GM19099 (cell line): ENCODE data around the gene ABLIM3.

Experiments
- POLR2A ChIP-seq: IDR thresholded peaks from 3 replicates; pipeline ENCODE4 v1.6.1; 2011; ENCODE audit warnings: low read depth; ENCODE audit not compliant: insufficient read length; ENCODE audit errors: extremely low read depth

The ABLIM3 gene

GRCh38 chr5:149195337-149195887 is 54.1 kb downstream of the ABLIM3 start:
- TF ChIP-seq POLR2A = no peak

DNA sequence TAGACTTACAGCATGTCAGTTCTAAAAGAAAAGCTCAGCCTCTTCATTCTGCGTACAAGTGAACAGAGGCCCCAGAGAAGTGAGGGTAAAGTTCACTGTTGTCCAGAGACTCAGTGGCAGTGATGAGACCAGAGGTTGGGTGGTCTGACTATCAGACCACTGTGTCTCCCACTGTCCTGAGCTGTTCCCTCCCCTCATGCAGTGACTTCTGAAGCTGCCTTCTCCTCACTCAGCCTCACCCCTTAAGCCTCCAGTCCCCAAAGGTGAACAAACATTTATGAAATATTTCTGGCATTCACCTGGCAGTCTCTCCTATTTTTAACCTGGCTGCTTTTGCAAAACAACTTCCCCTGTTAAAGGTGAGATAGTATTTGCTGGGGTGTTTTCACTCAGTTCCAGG is 54.7 kb downstream of the ABLIM3 start:
- no peak for TF ChIP-seq POLR2A

- no peak for TF ChIP-seq POLR2A
These were observed 56.9 kb downstream of the ABLIM3 start for GRCh38 chr5:149198148-149198547.

DNA sequence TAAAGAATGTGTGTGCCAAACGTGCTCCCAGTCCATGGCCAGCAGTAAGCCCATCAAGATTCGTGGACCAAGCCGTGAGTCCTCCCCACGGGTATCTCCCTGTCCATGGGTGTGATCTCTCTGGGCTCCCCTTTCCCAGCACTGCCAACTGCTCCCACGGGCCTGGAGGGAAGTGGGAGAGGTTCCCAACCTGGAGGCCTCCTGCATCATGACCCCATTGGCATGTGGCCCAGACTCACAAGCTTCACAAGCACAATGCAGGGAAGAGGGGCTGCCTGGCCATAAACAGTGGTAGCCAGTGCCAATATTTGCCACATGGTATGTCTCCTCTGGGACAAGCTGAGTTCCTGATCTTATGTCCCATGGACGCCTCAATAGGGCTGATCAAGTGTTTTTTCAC is 59.1 kb downstream of the ABLIM3 start:
- TF ChIP-seq POLR2A = no peak

- no peak for TF ChIP-seq POLR2A
These were observed 59.9 kb downstream of the ABLIM3 start for GRCh38 chr5:149201121-149201637.

- TF ChIP-seq POLR2A = no peak
These were observed 61.7 kb downstream of the ABLIM3 start for GRCh38 chr5:149202910-149203451.

DNA sequence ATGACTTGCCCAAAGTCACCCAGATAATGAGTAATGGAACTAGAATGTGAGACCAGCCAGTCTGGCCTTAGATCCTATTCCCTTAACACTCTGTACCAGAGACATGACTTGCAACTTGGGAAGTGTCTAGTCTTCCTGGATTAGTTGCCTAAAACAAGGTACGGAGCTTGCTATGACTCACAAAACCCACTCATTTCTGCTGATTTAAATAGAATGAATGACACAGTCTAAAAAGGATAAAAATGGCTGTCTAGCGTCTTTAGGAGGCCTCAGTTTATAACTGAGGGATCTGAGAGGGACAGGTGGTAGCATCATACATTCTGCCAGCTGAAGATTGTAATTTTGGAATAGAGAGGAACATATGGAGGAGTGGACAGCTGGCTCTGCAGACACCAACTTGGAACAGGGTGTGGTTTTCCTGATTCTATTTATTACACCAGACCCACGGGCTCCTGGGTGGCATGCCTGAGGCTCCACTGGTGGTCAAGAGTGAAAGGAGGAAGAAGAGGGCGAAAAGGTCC is 62.7 kb downstream of the ABLIM3 start:
- TF ChIP-seq POLR2A = no peak

- TF ChIP-seq POLR2A = no peak
These were observed 64.6 kb downstream of the ABLIM3 start for GRCh38 chr5:149205625-149206523.

GRCh38 chr5:149206524-149207141 is 65.3 kb downstream of the ABLIM3 start:
- no peak for TF ChIP-seq POLR2A

DNA sequence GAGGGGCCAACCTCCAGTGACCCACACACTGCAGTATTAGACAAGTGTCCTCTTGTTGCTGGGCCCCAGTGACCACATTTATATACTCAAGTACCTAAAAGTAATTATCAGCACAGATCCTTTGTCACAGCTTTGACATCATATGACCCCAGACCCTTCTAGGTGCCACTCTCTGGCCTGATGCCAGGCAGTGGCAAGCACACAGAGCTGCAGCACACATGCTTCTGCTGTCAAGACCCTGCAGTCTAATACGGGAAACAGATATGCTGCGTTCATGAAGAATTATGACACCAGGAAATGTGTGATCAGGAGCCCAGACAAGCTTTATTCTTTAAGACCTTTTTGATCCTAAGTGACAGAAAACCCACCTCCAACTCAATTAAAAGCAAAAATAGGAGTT is 66.5 kb downstream of the ABLIM3 start:
- TF ChIP-seq POLR2A = no peak

DNA sequence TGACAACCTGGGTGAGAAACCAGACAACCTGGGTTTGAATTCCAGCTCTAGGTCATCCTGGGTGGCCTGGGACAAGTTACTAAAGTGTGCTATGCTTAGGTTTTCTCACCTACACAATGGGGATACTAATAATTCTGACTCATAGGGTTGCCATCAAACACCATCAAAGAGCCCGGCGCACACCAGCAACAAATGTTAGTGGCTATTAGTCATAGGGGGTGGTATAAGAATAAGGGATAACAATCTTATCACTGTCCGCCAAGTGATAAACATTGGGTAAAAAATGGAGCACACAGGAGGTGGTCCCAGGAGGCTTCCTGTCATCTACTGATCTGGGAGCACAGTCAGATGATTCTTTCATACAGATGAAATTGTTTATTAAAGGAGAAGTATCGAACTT is 68.9 kb downstream of the ABLIM3 start:
- no peak for TF ChIP-seq POLR2A

GRCh38 chr5:149210968-149211490 is 69.7 kb downstream of the ABLIM3 start:
- no peak for TF ChIP-seq POLR2A

- no peak for TF ChIP-seq POLR2A
These were observed 70.3 kb downstream of the ABLIM3 start for GRCh38 chr5:149211566-149211965.

DNA sequence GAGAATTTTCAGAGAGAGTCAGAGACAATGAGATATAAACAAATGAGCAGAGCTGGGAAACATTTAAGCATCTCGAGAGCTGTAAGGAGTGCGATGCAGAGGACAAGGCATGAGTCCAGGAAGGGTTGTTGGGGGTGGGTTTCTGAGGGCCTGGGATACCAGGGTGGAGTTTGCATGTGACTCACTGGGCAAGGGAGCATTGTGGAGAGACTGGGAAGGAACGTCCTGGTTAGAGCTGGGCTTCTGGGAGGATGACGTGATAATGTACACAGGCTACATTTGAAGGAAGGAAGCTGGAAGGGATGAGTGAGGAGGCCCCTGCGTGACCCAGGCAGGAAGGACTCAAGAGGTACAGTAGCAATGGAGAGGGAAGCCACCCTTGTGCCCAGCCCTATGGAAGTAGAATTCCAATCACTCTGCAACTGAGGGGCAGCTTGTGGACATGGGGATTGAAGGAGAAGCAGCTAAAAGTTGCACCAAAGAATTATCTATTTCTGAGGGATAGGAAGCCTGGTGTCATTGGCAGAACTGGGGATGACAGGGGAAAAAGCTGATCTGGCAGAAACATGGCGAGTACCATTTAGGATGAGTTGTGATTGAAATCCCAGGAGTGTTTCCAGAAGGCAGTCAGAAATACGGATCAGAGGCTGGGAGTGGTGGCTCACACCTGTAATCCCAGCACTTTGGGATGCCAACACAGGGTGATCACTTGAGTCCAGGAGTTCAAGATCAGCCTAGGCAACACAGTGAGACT is 71.1 kb downstream of the ABLIM3 start:
- TF ChIP-seq POLR2A = no peak

- TF ChIP-seq POLR2A = no peak
These were observed 72.1 kb downstream of the ABLIM3 start for GRCh38 chr5:149213264-149213880.
